Esophagus muscularis mucosa (tissue), 4 donors: ENCODE data around the gene SEPTIN6. TPM values are rescaled to one million over a fixed set of nuclear protein-coding genes. Genes with fewer than 3 reads are reported as not detected.

ENCODE experiments used
- DNase-seq: peaks from one replicate; pipeline ENCODE4 v3.0.0-alpha.2; 2017; ENCODE audit errors: extremely low spot score
- H3K27ac ChIP-seq, 4 donors: fragments of 200-600 bp; sonication (generic); replicated peaks in 1 of 4; 1 replicate in 3 of 4; 2 replicates in 1 of 4; pipeline ENCODE4 v1.5.1; 2016 to 2019; ENCODE audit warnings: mild to moderate bottlenecking in 1 of 4
- H3K27me3 ChIP-seq, 4 donors: fragments of 200-600 bp; sonication (generic); one replicate each; pipeline versions ENCODE4 v1.5.1 to v1.6.0; 2016 to 2019
- H3K36me3 ChIP-seq, 4 donors: fragments of 200-600 bp; sonication (generic); one replicate each; pipeline ENCODE4 v1.5.1; 2016 to 2019
- H3K4me1 ChIP-seq, 4 donors: fragments of 200-600 bp; sonication (generic); one replicate each; pipeline ENCODE4 v1.5.1; 2016 to 2019
- H3K4me3 ChIP-seq, 4 donors: fragments of 200-600 bp; sonication (generic); 1 replicate in 2 of 4; 2 replicates in 2 of 4; pipeline ENCODE4 v1.5.1; 2016 to 2019; ENCODE audit warnings: mild to moderate bottlenecking in 4 of 4, moderate library complexity in 1 of 4
- H3K9me3 ChIP-seq, 4 donors: fragments of 200-600 bp; sonication (generic); 1 replicate in 3 of 4; 2 replicates in 1 of 4; pipeline ENCODE4 v1.5.1; 2016 to 2019
- EP300 ChIP-seq: sonication (generic); formaldehyde crosslinking; IDR thresholded peaks from one replicate; pipeline ENCODE4 v1.6.1; 2017; ENCODE audit warnings: antibody characterized with exemption
- POLR2A ChIP-seq: fragments of 450-650 bp; IDR thresholded peaks from one replicate; pipeline ENCODE4 v1.6.1; 2017; ENCODE audit warnings: antibody characterized with exemption, moderate library complexity, mild to moderate bottlenecking, low read depth
- POLR2AphosphoS5 ChIP-seq, 2 donors: sonication (generic); formaldehyde crosslinking; IDR thresholded peaks; one replicate each; pipeline ENCODE4 v1.6.1; 2017; ENCODE audit warnings: antibody characterized with exemption in 2 of 2
- WGBS: methylation state at CpG from one replicate; pipeline ENCODE4 v1.1.5; 2018; 5-methylcytosine and 5-hydroxymethylcytosine counted together
- intact Hi-C: fragments of 100-400 bp; cut with DNase I; formaldehyde crosslinking; loops from one replicate; pipeline ENCODE4 v1.15.1; 2023
- total RNA-seq, 4 donors: library from RNA; depleted of rRNA; stranded (reverse); fragments of >200 nt; gene quantifications; one replicate each; pipeline versions ENCODE4 v1.1.0 to v1.2.1, GENCODE V29; 2016
- TF ChIP-seq, protein P1 (sequence below), 3 experiments: fragments of 200-600 bp in 2 of 3; fragments of 450-650 bp in 1 of 3; sonication (generic) in 2 of 3; IDR thresholded peaks; one replicate each; pipeline ENCODE4 v1.5.1; 2017 to 2019; ENCODE audit warnings: antibody characterized with exemption in 3 of 3, mild to moderate bottlenecking in 2 of 3, moderate library complexity in 1 of 3

Gene SEPTIN6
- total RNA-seq, 4 donors from 2014 or later, result 51.5 to 67.2 (median 60.5) TPM

DNA sequence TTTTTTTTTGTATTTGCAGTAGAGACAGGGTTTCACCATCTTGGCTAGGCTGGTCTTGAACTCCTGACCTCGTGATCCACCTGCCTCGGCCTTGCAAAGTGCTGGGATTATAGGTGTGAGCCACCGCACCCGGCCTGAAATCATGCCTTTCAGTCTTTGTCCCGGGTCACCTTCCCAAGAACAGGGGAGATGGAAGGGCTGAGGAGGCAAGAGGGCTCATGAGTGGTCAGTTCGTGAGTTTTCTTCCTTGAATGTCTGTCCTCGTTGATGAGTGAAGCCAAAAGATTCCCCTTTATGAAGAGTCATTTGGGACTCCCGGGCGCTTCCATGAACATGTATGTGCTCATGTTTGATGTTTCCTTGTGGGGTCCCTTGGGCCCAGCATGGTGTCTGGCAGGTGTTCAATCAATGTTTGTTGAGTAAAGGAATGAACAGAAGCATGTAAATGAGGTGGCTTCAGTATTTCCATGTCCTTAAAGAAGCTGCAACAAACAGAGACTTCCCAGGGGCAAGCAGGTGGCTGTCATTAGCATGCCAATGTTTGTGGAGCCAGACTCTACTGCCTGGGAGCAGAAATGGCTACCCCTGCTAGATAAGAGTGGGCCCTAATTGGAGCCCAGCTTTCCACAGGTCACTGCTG, 3.4 kb upstream of the SEPTIN6 start:
- WGBS, result 84% methylated on average over 8 of the region's 9 CpGs
- TF ChIP-seq, protein P1, sequence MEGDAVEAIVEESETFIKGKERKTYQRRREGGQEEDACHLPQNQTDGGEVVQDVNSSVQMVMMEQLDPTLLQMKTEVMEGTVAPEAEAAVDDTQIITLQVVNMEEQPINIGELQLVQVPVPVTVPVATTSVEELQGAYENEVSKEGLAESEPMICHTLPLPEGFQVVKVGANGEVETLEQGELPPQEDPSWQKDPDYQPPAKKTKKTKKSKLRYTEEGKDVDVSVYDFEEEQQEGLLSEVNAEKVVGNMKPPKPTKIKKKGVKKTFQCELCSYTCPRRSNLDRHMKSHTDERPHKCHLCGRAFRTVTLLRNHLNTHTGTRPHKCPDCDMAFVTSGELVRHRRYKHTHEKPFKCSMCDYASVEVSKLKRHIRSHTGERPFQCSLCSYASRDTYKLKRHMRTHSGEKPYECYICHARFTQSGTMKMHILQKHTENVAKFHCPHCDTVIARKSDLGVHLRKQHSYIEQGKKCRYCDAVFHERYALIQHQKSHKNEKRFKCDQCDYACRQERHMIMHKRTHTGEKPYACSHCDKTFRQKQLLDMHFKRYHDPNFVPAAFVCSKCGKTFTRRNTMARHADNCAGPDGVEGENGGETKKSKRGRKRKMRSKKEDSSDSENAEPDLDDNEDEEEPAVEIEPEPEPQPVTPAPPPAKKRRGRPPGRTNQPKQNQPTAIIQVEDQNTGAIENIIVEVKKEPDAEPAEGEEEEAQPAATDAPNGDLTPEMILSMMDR (IDR thresholded peaks at IDR 0.05), result no peak
- no peak for TF ChIP-seq POLR2A
- TF ChIP-seq POLR2AphosphoS5 (IDR thresholded peaks at IDR 0.05), result no peak
- TF ChIP-seq EP300, result no peak

DNA sequence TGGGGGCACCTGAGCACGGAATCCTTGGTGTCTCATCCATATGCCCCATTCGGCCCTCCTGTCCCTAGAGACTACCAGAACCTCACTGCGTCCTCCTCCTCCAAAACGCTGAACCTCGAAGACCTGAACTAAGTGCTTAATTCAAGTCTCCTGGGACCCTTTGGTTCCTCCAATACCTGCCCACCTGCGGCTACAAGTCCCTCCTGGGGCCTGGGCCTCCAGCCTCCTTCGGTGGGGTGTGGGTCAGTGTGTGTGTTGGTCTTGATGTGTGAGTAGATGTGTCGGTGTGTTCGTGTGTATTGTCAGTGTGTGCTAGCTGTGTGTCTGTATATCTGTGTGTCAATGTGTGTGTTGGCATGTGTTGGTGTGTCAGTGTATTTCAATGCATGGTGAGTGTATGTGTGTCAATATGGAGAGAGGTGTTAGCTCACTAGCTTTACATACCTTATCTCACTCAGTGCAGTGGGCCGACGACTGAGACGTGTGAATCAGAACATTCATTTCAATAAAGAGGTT, 2.6 kb upstream of the SEPTIN6 start:
- DNase-seq, result no peak
- no peaks in the 10 kb centered on the region for H3K36me3 ChIP-seq
- WGBS, result 86% methylated on average over 10 of the region's 12 CpGs
- TF ChIP-seq POLR2AphosphoS5 (IDR thresholded peaks at IDR 0.05) (no peak), EP300 (no peak), POLR2A (no peak)
- TF ChIP-seq, protein P1 (IDR thresholded peaks at IDR 0.05), result no peak
- no peak overlapping the region for H3K4me3 ChIP-seq
- no peak overlapping the region for H3K27ac ChIP-seq
- no peaks in the 10 kb centered on the region for H3K9me3 ChIP-seq
- H3K27me3 ChIP-seq, result peaks cover 0 to 5% (median 0%) of the 10 kb centered on the region in 4 donors
- peaks cover 0 to 25% (median 19%) of the 10 kb centered on the region in 4 donors for H3K4me1 ChIP-seq
- intact Hi-C loops, result no loop called here

More for the DNA sequence above, 3.4 kb upstream of the SEPTIN6 start:
- Histone ChIP-seq H3K36me3 (no peaks in the 10 kb centered on the region), H3K27me3 (peaks cover 0 to 5% (median 0%) of the 10 kb centered on the region in 4 donors), H3K9me3 (no peaks in the 10 kb centered on the region), H3K4me1 (peaks cover 0 to 18% (median 12%) of the 10 kb centered on the region in 4 donors), H3K27ac (no peak overlapping the region), H3K4me3 (no peak overlapping the region)
- intact Hi-C loops, result no loop called here
- no peak for DNase-seq

DNA sequence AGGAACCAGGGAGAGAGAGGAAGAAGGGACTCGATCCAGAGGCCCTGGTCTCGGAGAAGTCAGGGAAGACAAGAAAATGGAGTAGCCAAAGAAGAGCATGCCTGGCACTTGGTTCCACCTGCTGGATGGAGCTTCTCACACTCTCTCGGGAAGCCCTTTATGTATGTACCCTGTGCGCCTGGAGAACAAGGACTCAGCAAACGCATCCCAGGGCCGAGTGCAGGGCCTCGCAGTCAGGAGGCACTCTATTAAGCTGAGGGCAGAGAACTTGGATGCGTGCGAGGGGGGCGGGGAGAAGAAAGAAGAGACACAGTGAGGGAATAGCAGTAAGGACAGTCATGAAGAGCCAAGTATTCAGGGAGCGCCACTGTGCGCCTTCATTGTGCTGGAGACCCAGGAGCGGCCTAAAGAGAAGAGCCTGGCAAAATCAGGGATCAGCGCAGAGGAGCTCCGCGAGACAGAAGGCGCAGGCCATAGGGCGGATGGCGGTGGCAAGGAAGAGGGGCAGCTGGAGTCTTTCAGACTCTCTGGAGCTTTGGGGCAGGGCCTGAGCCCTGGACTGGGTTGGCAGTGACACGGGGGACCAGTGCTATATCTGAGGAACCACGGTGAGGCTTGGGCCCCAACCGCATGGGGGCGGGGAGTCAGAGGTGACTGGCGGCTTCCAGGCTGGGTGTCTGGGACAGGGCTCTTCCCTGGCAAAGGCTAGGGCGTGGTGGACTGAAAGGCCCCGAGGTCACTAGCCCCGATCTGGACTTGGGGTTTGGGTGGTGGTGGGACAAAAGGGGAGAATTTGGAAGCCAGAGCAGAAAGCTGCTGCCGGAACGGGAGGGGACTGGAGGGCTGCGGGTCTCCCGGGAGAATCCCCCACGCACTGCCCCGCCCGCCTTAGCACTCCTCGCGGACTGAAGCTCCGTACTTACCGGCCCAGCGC, 1.9 kb upstream of the SEPTIN6 start:
- H3K9me3 ChIP-seq, result no peaks in the 10 kb centered on the region
- intact Hi-C loops, result loop anchor here (5.0 kb wide), 1 partner anchor 43 kb away; no protein-coding TSS in a partner anchor
- H3K4me3 ChIP-seq, result no peak overlapping the region
- no peak for TF ChIP-seq POLR2AphosphoS5 (IDR thresholded peaks at IDR 0.05)
- TF ChIP-seq, protein P1 (IDR thresholded peaks at IDR 0.05), result peak in 2 of 3 experiments; percentile 14 to 27
- peak overlapping the region in 3 of 4 donors; percentile 84 to 89 (median 87) for H3K27ac ChIP-seq
- peaks cover 0 to 25% (median 21%) of the 10 kb centered on the region in 4 donors for H3K4me1 ChIP-seq
- WGBS, result 66% methylated on average over 19 of the region's 39 CpGs
- no peaks in the 10 kb centered on the region for H3K36me3 ChIP-seq
- peaks cover 0 to 5% (median 0%) of the 10 kb centered on the region in 4 donors for H3K27me3 ChIP-seq
- DNase-seq, result no peak

DNA sequence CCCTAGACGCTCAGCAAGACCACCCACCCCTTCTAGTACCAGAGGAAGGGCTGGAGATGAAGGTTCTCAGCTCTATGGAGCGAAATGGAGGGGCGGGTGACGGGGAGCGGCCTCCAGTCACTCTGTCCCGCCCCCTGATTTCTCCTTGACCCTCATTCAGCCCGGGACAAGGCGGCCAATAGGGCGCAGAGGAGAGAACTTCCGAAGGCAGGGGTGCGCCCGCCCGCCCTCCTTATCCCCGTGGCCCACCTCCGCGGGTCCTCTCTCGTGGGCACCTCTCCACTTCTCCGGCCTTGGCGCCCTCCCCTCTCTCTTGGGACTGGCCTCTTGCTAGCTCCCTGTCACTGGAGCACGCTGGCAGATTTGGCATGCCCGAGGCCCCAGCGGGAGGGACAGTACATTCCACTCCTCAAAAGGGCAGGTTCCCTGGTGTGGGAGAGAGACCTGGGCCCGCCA, 1.1 kb upstream of the SEPTIN6 start:
- H3K9me3 ChIP-seq, result no peaks in the 10 kb centered on the region
- intact Hi-C loops, result loop anchor here (5.0 kb wide), 1 partner anchor 42 kb away; no protein-coding TSS in a partner anchor
- peaks cover 0 to 5% (median 0%) of the 10 kb centered on the region in 4 donors for H3K27me3 ChIP-seq
- H3K27ac ChIP-seq, result peak overlapping the region; percentile 84 to 89 (median 88)
- peaks cover 0 to 25% (median 22%) of the 10 kb centered on the region in 4 donors for H3K4me1 ChIP-seq
- WGBS, result 47% methylated on average over 17 of the region's 23 CpGs
- peak overlapping the region; percentile 68 to 81 (median 72) for H3K4me3 ChIP-seq
- no peak for DNase-seq
- TF ChIP-seq POLR2AphosphoS5 (IDR thresholded peaks at IDR 0.05), result no peak
- no peak for TF ChIP-seq POLR2A
- no peak for TF ChIP-seq EP300
- TF ChIP-seq, protein P1 (IDR thresholded peaks at IDR 0.05), result no peak
- no peaks in the 10 kb centered on the region for H3K36me3 ChIP-seq
